Endothelial cell (in vitro differentiated cells): ENCODE measurements around the gene CNOT1. TPM values are rescaled to one million over a fixed set of nuclear protein-coding genes. Genes with fewer than 3 reads are reported as not detected.

Source experiments
- DNase-seq: peaks from one replicate; pipeline ENCODE4 v3.0.0; 2021; ENCODE audit warnings: low spot score
- H3K27ac Mint-ChIP-seq: one replicate; pipeline ENCODE4 v1.8.0; 2021; ENCODE audit warnings: mixed read lengths, inconsistent platforms; ENCODE audit not compliant: unreplicated experiment
- H3K27me3 Mint-ChIP-seq: one replicate; pipeline ENCODE4 v1.8.0; 2021; ENCODE audit warnings: mild to moderate bottlenecking, moderate library complexity, mixed read lengths, inconsistent platforms; ENCODE audit not compliant: unreplicated experiment
- H3K36me3 Mint-ChIP-seq: one replicate; pipeline ENCODE4 v1.8.0; 2021; ENCODE audit warnings: mild to moderate bottlenecking, low read depth, mixed read lengths, inconsistent platforms; ENCODE audit not compliant: unreplicated experiment
- H3K4me1 Mint-ChIP-seq: one replicate; pipeline ENCODE4 v1.8.0; 2021; ENCODE audit warnings: mild to moderate bottlenecking, mixed read lengths, inconsistent platforms; ENCODE audit not compliant: unreplicated experiment
- H3K4me3 Mint-ChIP-seq: one replicate; pipeline ENCODE4 v1.8.0; 2021; ENCODE audit warnings: mild to moderate bottlenecking, mixed read lengths, inconsistent platforms; ENCODE audit not compliant: unreplicated experiment
- H3K9me3 Mint-ChIP-seq: one replicate; pipeline ENCODE4 v1.8.0; 2021; ENCODE audit warnings: mixed read lengths, inconsistent platforms; ENCODE audit not compliant: unreplicated experiment
- total RNA-seq: library from RNA; stranded (reverse); fragmentation: NEBNext Ultra II Directional; extraction: Animal tissue kit (Norgen Biotek cat#: 25700); gene quantifications from one replicate; pipeline ENCODE4 v1.2.1, GENCODE V29; 2021; ENCODE audit not compliant: unreplicated experiment
- TF ChIP-seq, protein P1 (sequence below): fragments of 200-600 bp; sonication (generic); IDR thresholded peaks from one replicate; pipeline ENCODE4 v1.5.0; 2021; ENCODE audit warnings: antibody characterized with exemption; ENCODE audit not compliant: unreplicated experiment

The CNOT1 gene
- total RNA-seq, 1 donor from 2014 or later: 152 TPM

DNA sequence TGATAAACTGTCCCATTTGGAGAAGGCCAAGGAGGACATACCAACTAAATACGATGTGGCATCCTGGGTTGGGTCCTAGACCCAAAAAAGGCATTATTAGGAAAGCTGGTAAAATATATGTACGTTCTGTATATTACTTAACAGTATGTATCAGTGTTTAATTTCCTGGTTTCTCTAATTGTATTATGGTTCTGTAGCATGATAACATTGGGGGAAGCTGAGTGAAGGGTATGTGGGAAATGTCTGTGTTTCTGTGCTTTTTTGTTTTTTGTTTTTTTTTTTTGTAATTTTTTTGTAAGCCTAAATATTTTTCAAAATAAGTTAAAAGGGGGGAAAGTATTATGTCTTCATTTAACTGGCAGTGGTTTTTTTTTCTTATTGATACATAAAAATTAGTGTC is 151.2 kb downstream of the CNOT1 start:
- no peak for DNase-seq
- no peaks in the 10 kb centered on the region for H3K36me3 Mint-ChIP-seq

DNA sequence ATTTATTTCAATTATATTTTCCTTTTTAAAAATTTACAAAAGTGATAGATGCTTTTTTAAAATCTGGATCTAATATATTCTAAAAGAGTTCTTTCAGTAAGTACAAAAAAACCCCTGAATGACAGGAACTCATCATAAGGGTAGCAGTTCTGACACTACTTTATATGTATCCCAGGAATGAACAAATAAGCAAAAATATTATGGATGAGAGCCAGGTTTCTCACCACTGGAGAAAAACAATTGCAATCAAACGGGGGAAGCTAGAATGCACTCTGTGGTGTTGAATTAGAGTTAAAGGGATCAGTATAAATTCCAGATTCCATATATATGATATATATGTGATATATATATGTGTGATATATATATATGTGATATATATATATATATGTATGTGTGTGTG is 152.8 kb downstream of the CNOT1 start:
- Mint-ChIP-seq H3K9me3 (no peaks in the 10 kb centered on the region), H3K4me1 (peaks cover 14% of the 10 kb centered on the region), H3K27me3 (peaks cover 12% of the 10 kb centered on the region), H3K4me3 (no peak overlapping the region), H3K36me3 (no peaks in the 10 kb centered on the region), H3K27ac (no peak overlapping the region)
- no peak for DNase-seq
- TF ChIP-seq, protein P1, sequence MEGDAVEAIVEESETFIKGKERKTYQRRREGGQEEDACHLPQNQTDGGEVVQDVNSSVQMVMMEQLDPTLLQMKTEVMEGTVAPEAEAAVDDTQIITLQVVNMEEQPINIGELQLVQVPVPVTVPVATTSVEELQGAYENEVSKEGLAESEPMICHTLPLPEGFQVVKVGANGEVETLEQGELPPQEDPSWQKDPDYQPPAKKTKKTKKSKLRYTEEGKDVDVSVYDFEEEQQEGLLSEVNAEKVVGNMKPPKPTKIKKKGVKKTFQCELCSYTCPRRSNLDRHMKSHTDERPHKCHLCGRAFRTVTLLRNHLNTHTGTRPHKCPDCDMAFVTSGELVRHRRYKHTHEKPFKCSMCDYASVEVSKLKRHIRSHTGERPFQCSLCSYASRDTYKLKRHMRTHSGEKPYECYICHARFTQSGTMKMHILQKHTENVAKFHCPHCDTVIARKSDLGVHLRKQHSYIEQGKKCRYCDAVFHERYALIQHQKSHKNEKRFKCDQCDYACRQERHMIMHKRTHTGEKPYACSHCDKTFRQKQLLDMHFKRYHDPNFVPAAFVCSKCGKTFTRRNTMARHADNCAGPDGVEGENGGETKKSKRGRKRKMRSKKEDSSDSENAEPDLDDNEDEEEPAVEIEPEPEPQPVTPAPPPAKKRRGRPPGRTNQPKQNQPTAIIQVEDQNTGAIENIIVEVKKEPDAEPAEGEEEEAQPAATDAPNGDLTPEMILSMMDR: no peak

More for the DNA sequence above, 151.2 kb downstream of the CNOT1 start:
- Mint-ChIP-seq H3K27me3 (peaks cover 11% of the 10 kb centered on the region), H3K4me3 (no peak overlapping the region), H3K4me1 (peaks cover 15% of the 10 kb centered on the region), H3K9me3 (no peaks in the 10 kb centered on the region), H3K27ac (no peak overlapping the region)
- TF ChIP-seq, protein P1: no peak

GRCh38 chr16:58475091-58475619 is 154.5 kb downstream of the CNOT1 start:
- H3K9me3 Mint-ChIP-seq: no peaks in the 10 kb centered on the region
- H3K4me3 Mint-ChIP-seq: no peak overlapping the region
- no peaks in the 10 kb centered on the region for H3K36me3 Mint-ChIP-seq
- TF ChIP-seq, protein P1: no peak
- no peak overlapping the region for H3K27ac Mint-ChIP-seq
- peaks cover 14% of the 10 kb centered on the region for H3K4me1 Mint-ChIP-seq
- peaks cover 15% of the 10 kb centered on the region for H3K27me3 Mint-ChIP-seq
- no peak for DNase-seq

DNA sequence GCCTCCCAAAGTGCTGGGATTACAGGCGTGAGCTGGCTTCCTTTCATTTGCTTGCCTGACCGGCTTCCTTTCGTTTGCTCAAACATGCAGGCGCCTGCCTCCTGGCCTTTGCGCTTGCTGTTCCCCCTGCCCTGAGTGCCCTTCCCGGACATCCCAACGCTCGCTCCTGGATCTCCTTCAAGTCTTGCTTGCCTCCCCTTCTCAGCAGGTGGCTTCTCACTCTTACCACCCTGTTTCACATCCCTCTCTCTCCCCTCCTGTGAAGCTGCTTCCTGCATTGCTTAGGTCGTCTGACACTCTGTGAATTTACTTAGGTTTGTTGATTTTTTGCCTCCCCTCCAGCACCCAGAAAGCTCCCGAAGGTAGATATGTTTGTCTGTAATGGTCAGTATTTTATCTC is 155.3 kb downstream of the CNOT1 start:
- Mint-ChIP-seq H3K4me1 (peaks cover 14% of the 10 kb centered on the region), H3K27me3 (peaks cover 16% of the 10 kb centered on the region), H3K27ac (no peak overlapping the region), H3K9me3 (no peaks in the 10 kb centered on the region), H3K36me3 (no peaks in the 10 kb centered on the region), H3K4me3 (no peak overlapping the region)
- DNase-seq: no peak
- TF ChIP-seq, protein P1: no peak

DNA sequence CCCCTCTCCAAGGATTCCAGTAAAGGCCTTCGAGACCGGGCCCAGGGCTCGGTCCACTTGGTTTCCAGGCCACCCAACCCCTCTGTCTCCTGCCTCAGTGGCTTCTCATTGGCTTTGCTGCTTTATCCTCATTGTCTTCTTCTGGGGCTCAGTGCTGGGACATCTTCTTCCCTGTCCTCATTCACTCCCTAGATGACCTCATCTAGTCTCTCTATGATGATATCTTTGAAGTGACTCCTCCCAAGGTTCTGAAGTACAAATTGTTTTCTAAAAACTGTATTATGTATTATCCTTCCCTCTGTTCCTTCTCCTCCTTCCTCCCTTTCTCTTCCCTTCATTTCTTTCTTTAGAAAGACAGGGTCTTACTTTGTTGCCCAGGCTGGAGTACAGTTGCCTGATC is 156.8 kb downstream of the CNOT1 start:
- Mint-ChIP-seq H3K27ac (no peak overlapping the region), H3K36me3 (no peaks in the 10 kb centered on the region), H3K27me3 (peaks cover 18% of the 10 kb centered on the region), H3K9me3 (no peaks in the 10 kb centered on the region), H3K4me3 (no peak overlapping the region), H3K4me1 (peaks cover 14% of the 10 kb centered on the region)
- TF ChIP-seq, protein P1: no peak
- DNase-seq: no peak
